CD4-positive, alpha-beta T cell treated with Interleukin-4 for 4 hours (primary cell): ENCODE measurements around the gene WWOX.
"Not testable (repeated sequence)": the region's sequence is repeated elsewhere in the genome, so short reads cannot be mapped to it uniquely, and the experiment has no call there.

ENCODE experiments used
- DNase-seq: peaks from one replicate; pipeline ENCODE4 v3.0.0-alpha.2; 2020

WWOX gene

GRCh38 chr16:78596996-78597422 lies 497.6 kb downstream of the WWOX start:
- DNase-seq = no peak

DNA sequence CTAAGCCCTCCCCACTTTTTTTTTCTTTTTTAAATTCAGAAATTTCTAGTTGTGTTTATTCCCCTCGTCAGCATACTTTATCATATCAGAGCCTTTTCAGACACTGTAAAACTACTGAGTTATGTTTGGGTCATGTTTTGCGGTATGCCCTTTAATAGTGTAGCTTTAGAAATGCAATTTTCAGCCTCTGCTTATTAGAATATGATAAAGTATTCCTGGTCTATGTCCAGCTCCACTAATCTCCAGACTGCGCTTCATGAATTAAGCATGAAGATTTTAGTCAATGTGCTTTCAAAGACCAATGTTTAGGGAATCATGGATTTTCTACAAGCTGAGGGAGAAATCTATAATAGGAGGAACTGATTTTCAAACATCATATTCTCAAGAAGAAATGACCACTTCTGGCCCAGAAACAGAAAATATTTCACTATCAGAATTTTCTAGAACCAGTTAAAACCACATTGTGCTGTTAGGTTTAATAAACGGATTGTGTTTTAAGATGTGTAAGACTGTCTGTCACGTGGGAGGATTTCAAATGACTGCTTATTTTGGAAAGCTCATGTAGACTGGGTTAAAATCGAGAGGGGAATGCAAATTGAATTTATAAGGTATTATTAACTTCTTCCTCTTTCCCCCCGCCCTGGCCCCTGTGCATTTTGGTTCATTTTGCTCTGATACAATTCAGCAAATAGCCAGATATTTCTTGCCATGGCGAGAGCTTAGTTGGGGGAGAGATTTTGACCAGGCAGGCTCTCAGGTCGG lies 498.5 kb downstream of the WWOX start:
- no peak for DNase-seq

DNA sequence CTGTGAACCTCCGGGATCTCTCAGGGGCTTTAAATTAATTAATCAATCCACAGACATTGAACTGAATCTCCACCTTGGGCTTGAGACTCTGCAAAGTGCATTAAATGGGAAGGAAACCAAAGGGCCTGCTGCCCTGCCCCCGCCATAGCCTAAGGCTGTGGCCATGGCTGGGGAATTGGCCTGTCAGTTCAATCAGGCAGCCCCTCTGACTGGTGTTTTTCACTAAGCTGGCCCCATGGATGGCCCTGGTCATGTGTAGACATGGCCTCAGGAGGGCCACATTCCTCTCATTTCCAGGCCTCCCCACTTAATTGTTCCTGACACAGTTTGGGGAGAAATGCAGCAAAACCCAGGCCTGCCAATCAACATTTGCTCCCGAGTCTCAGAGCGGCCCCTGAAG lies 499.8 kb downstream of the WWOX start:
- no peak for DNase-seq

- not testable (repeated sequence) for DNase-seq
These were observed 505.1 kb downstream of the WWOX start for GRCh38 chr16:78604423-78605062.

DNA sequence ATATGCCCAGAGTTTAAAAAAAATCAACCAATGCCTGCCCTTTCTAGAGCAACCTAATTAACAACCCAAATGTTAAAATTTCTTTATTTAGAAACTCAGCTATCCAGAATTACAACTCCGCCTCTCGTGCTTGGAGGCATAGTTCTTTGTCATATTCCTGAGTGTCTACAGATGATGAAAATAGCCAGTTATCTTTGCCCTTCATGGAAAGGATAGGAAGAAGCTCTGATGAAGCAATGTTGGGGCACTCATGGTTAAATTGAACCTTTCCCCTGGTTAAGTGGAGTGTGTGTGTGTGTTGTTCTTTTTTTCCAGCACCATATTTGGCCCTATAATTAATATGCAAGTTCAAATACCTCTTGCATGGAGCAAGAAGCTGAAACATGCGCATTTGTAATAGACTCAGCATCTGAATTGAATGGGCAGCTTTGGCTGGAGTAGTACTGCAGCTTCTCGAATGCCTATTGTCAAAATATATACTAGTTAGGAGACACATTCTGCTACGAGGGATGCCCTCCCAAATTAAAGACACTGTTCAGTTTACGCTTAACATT lies 506.2 kb downstream of the WWOX start:
- DNase-seq = no peak

DNA sequence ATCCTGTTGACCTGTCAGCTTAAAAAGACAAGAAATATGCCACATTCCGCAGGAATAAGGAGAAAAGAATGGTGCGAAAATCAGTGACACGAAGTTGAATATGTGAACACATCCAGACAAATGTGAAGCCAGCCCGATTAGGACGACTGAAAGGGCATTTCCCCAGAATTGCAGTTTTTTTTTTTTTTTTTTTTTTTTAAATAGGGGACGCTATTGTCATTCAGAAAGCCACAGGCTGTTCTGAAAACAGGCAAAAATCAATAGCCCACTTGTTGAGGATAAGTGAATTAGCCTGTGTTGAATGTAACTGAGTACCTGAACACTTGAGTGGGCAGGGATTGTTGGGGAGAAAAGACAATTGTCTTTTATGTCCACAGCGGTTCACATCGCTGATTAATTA lies 507.1 kb downstream of the WWOX start:
- DNase-seq = no peak

GRCh38 chr16:78607022-78607421 lies 507.6 kb downstream of the WWOX start:
- no peak for DNase-seq

DNA sequence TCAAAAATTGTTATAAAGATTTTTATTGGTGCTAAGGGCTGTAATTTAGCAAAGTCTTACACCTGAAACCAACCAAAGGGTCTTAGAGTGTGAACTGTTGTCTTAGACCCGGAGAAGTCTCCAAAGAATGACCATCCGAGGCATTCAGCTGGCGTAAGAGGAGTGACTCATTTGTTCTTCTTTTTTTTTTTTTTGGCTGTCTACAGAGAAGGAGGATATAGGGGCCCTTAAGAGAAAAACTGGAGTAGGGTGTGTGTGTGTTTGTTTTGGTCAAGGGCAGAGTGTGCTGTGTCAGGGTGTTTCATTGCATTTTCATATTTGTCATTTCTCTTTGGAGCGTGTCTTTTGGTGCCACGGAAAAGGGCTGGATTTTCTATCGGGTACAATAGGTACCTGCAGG lies 508.0 kb downstream of the WWOX start:
- no peak for DNase-seq

- DNase-seq = no peak
These were observed 508.9 kb downstream of the WWOX start for GRCh38 chr16:78608305-78608776.

DNA sequence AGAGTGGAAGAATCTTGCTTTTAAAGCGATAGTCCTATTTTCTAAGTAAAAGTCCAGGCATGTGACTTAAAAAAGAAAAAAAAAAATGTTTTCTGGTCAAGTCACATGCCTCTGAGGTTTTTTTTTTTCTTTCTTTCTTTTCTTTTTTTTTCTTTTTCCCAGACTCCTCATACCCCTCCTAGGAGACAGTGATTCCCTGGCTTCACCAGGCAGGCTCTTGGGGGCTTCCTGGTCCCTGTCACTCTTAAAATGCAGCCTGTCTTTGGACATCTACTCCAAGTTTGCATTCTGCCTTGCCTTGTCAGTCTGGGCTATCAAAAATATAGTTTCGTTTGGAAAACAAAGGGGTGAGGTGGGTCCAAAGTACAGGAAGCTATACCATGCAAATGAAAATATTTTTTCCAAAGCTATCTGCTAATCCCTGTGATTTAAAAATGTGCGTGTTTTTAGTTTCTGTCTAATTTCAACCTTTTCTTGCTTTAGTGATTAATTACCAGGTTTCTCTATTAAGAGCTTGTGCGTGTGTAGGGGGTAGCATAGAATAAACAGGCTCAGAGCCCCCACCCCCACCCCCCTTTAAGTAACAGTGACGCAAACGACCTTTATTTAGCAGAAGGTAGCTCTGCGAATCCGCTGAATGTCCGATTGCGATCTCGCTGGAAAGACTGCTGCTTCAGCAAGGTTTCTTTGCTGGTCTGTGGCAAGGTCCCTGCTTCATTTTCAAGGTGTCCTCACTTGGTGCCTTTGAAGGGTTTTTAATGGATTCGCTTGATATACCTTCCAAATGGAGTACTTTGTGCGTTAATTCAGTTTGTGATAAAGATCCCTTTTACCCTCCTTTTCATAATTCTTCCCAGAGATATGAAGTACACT lies 510.2 kb downstream of the WWOX start:
- DNase-seq = no peak

DNA sequence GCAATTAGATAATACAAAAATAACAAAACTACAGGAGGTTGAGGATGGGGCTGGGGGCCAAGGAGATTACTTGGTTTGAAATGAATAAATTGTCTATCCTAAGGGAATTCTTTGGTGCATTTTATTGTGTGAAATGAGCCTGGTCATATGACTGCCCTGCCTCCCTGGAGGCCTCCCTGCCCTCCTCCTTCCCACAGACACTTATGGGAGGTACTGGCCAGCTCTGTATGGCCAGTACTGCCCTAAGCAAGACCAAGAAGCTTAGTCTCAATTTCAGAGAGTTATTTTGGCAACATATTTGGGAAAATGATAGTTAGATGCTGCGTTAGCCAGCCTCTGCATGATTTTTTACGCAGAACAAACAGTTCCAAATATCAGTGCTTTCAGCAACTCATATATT lies 511.9 kb downstream of the WWOX start:
- DNase-seq = no peak

DNA sequence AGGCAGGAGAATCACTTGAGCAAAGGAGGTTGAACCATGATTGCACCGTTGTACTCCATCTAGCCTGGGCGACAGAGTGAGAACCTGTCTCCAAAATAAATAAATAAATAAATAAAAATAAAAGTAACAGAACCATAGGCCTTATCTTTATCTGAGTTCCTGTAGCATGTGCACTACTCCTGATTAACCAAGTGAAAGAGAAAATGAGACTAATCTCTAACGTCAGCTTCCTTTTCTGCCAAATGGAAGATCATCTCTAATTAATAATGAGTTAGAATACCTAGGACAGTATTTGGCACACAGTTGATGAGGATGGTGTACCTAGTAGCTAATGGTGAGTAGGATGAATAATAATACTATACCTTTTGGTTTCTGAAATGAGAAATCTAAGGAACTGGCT lies 520.4 kb downstream of the WWOX start:
- DNase-seq = no peak

- DNase-seq = no peak
These were observed 520.8 kb downstream of the WWOX start for GRCh38 chr16:78620291-78620690.

DNA sequence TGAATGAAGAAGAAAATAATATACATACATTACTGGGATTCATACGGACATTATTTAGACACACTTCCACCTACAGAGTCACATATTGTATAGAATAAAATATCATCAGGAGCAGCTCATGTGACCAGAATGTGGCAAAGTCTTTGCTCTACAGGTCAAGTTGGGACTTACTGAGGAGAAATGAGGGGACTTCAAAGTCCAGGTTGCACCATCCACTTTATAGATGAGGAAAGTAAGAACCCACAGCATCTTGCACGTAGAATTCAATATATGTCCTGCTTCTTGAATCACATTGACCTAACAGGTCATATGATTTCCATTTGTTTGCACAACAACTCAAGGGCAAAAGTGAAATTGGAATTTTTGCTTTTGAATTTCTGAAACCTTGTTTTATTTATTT lies 524.3 kb downstream of the WWOX start:
- no peak for DNase-seq

GRCh38 chr16:78624366-78624765 lies 524.9 kb downstream of the WWOX start:
- no peak for DNase-seq

GRCh38 chr16:78628461-78629045 lies 529.1 kb downstream of the WWOX start:
- no peak for DNase-seq

DNA sequence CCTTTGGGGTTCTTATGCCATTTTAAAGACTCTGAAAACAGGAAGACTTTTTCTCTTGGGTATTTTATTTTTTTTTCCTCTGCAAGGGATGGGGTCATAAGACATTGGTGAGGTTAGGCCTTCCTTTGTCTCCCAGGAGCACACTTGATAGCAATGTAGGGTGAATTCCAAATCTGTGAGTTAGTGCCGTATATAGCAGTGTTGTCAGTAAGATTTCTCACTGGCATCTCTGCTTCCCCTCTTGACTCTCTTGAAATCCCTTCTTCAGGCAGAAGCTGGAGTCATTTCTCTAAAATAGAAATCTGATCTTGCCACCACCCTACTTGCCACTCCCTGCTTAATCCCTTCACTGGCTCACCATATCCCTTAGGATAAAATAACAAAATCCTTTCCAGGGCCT lies 529.7 kb downstream of the WWOX start:
- no peak for DNase-seq

GRCh38 chr16:78630102-78630501 lies 530.6 kb downstream of the WWOX start:
- DNase-seq = no peak

GRCh38 chr16:78633551-78633950 lies 534.1 kb downstream of the WWOX start:
- DNase-seq = no peak

GRCh38 chr16:78635807-78636206 lies 536.4 kb downstream of the WWOX start:
- DNase-seq = no peak

GRCh38 chr16:78638371-78638770 lies 538.9 kb downstream of the WWOX start:
- no peak for DNase-seq

DNA sequence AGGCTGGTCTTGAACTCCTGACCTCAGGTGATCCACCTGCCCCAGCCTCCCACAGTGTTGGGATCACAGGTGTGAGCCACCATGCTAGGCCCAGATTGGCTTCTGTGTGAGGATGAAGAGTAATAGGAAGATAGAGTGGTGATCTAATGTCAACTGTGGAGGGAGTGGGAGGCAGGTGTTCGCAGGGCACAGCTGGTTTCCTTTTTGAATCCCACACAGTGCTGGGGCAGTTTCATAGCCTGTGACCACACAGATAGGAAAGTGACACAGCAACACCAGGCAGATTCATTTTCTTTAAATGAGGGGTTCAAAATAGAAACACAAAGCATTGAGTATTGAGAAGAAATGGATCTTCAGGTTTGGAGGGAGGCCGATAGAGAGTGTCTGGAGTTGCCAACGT lies 540.3 kb downstream of the WWOX start:
- DNase-seq = no peak

GRCh38 chr16:78640886-78641285 lies 541.4 kb downstream of the WWOX start:
- no peak for DNase-seq
